ENCODE results near the gene CEP112. TPM values are rescaled to one million over a fixed set of nuclear protein-coding genes. Genes with fewer than 3 reads are reported as not detected.

The CEP112 gene
- total RNA-seq, 1 experiment from 2014 or later = 6.1 TPM

DNA sequence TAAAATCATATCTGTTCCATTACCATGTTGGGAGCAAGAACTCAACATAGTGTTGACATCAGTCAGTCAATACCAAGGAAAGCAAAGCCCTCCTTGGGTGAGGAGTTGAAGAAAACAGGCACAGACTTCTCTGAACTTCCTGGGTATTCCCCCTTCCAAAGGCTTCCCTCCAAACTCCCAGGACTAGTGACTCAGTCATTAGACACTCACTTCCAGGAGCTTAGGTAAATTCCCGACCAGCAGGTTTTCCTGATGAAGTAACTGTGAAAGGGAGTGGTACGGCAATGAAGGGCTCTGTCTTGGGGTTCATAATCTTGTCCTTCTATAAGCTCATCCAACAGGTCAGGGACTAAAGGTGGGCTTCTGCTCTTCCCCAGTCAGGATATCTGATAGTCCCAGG, 336.7 kb downstream of the CEP112 start:
- Mint-ChIP-seq H3K27me3 (ENCODE audit: low read depth) (no peaks in the 10 kb centered on the region), H3K4me3 (no peak overlapping the region), H3K27ac (no peak overlapping the region), H3K9me3 (no peaks in the 10 kb centered on the region), H3K4me1 (peaks cover 5% of the 10 kb centered on the region), H3K36me3 (no peaks in the 10 kb centered on the region)
- POLR2A ChIA-PET = no interaction called here
- ATAC-seq (0 out of 2 replicates have a peak, but pooled peaks have one; percentile 36), DNase-seq (ENCODE audit: low spot score) (no peak)
- CTCF ChIA-PET = no interaction called here
- TF ChIP-seq, protein P1, sequence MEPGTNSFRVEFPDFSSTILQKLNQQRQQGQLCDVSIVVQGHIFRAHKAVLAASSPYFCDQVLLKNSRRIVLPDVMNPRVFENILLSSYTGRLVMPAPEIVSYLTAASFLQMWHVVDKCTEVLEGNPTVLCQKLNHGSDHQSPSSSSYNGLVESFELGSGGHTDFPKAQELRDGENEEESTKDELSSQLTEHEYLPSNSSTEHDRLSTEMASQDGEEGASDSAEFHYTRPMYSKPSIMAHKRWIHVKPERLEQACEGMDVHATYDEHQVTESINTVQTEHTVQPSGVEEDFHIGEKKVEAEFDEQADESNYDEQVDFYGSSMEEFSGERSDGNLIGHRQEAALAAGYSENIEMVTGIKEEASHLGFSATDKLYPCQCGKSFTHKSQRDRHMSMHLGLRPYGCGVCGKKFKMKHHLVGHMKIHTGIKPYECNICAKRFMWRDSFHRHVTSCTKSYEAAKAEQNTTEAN (CRISPR knock-in tag; IDR thresholded peaks at IDR 0.05) = no peak
- TF ChIP-seq, protein P2, sequence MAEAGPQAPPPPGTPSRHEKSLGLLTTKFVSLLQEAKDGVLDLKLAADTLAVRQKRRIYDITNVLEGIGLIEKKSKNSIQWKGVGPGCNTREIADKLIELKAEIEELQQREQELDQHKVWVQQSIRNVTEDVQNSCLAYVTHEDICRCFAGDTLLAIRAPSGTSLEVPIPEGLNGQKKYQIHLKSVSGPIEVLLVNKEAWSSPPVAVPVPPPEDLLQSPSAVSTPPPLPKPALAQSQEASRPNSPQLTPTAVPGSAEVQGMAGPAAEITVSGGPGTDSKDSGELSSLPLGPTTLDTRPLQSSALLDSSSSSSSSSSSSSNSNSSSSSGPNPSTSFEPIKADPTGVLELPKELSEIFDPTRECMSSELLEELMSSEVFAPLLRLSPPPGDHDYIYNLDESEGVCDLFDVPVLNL (CRISPR knock-in tag; IDR thresholded peaks at IDR 0.05; ENCODE audit: borderline replicate concordance, low read depth) = no peak
- no peak for TF ChIP-seq ZNF423 (CRISPR knock-in tag; IDR thresholded peaks at IDR 0.05)
- no peak for TF ChIP-seq RELA (CRISPR knock-in tag; IDR thresholded peaks at IDR 0.05; ENCODE audit: borderline replicate concordance)
- TF ChIP-seq ZBTB21 (CRISPR knock-in tag; IDR thresholded peaks at IDR 0.05; ENCODE audit: borderline replicate concordance) = no peak
- TF ChIP-seq JUN (CRISPR knock-in tag; IDR thresholded peaks at IDR 0.05) = no peak
- TF ChIP-seq PRRX2 (CRISPR knock-in tag; IDR thresholded peaks at IDR 0.05) = no peak
- TF ChIP-seq ZNF232 (CRISPR knock-in tag; IDR thresholded peaks at IDR 0.05) = no peak
- TF ChIP-seq CREM (CRISPR knock-in tag; IDR thresholded peaks at IDR 0.05) = no peak
- no peak for TF ChIP-seq NFYB (CRISPR knock-in tag; conservative IDR thresholded peaks at IDR 0.05; ENCODE audit: low read depth)
- no peak for TF ChIP-seq USF1 (CRISPR knock-in tag; IDR thresholded peaks at IDR 0.05)

DNA sequence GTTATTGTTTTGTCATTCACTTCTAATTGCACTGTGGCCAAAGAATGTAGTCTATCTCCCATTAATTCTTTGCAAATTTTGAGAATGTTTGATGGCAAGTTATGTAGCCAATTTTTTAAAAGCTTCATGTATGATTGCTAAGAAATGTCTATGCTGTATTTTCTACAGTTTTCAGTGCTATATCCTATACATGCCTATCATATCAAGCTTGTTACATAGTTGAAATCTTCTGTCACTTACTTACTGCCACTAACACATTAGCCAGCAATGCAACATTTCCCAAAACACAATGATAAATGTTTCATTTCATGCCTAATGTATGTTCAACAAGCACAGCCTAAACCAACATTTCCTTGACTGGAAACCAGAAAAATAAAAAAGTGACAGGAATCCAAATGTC, 338.1 kb downstream of the CEP112 start:
- CTCF ChIA-PET = no interaction called here
- peaks cover 5% of the 10 kb centered on the region for H3K4me1 Mint-ChIP-seq
- POLR2A ChIA-PET = no interaction called here

DNA sequence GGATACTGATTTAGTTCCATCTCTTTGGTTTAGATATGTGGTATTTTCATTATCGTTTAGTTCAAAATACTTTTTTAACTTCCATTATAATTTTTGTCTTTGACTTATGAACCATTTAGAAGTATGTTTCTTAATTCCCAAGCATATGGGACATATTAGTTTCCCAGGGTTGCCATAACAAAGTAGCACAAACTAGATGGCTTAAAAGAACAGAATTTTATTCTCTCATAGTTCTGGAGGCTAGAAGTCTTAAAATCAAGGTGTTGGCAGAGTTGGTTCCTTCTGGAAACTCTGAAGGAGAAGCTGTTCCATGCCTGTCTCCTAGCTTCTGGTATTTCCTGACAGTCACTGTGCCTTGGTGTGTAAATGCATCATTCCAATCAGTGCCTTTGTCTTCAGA, 339.0 kb downstream of the CEP112 start:
- no peaks in the 10 kb centered on the region for H3K9me3 Mint-ChIP-seq
- POLR2A ChIA-PET = no interaction called here
- H3K4me3 Mint-ChIP-seq = no peak overlapping the region
- H3K27ac Mint-ChIP-seq = no peak overlapping the region
- no peaks in the 10 kb centered on the region; the same call in 1 of the 2 replicates for H3K27me3 Mint-ChIP-seq (ENCODE audit: low read depth)
- H3K36me3 Mint-ChIP-seq = no peaks in the 10 kb centered on the region
- H3K4me1 Mint-ChIP-seq = peaks cover 10% of the 10 kb centered on the region
- no peak for TF ChIP-seq TP53 (CRISPR knock-in tag; IDR thresholded peaks at IDR 0.05)
- no peak for TF ChIP-seq ZNF416 (CRISPR knock-in tag; IDR thresholded peaks at IDR 0.05)
- no peak for TF ChIP-seq SP1 (CRISPR knock-in tag; conservative IDR thresholded peaks at IDR 0.05)
- TF ChIP-seq, protein P3, sequence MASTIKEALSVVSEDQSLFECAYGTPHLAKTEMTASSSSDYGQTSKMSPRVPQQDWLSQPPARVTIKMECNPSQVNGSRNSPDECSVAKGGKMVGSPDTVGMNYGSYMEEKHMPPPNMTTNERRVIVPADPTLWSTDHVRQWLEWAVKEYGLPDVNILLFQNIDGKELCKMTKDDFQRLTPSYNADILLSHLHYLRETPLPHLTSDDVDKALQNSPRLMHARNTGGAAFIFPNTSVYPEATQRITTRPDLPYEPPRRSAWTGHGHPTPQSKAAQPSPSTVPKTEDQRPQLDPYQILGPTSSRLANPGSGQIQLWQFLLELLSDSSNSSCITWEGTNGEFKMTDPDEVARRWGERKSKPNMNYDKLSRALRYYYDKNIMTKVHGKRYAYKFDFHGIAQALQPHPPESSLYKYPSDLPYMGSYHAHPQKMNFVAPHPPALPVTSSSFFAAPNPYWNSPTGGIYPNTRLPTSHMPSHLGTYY (CRISPR knock-in tag; IDR thresholded peaks at IDR 0.05) = no peak
- no peak for TF ChIP-seq NR2C2 (CRISPR knock-in tag; IDR thresholded peaks at IDR 0.05)
- TF ChIP-seq, protein P4, sequence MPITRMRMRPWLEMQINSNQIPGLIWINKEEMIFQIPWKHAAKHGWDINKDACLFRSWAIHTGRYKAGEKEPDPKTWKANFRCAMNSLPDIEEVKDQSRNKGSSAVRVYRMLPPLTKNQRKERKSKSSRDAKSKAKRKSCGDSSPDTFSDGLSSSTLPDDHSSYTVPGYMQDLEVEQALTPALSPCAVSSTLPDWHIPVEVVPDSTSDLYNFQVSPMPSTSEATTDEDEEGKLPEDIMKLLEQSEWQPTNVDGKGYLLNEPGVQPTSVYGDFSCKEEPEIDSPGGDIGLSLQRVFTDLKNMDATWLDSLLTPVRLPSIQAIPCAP (CRISPR knock-in tag; IDR thresholded peaks at IDR 0.05) = no peak
- TF ChIP-seq, protein P2 (CRISPR knock-in tag; IDR thresholded peaks at IDR 0.05; ENCODE audit: borderline replicate concordance, low read depth) = no peak
- TF ChIP-seq PRRX2 (CRISPR knock-in tag; IDR thresholded peaks at IDR 0.05) = no peak
- no peak for DNase-seq (ENCODE audit: low spot score)
- no peak for ATAC-seq
- CTCF ChIA-PET = no interaction called here

More for the DNA sequence above, 338.1 kb downstream of the CEP112 start:
- Mint-ChIP-seq H3K9me3 (no peaks in the 10 kb centered on the region), H3K4me3 (no peak overlapping the region), H3K27ac (no peak overlapping the region), H3K36me3 (no peaks in the 10 kb centered on the region), H3K27me3 (ENCODE audit: low read depth) (no peaks in the 10 kb centered on the region; the same call in 1 of the 2 replicates)
- DNase-seq (ENCODE audit: low spot score) = no peak
- TF ChIP-seq KAT7 (CRISPR knock-in tag; IDR thresholded peaks at IDR 0.05; ENCODE audit: borderline replicate concordance) = no peak
- TF ChIP-seq USF1 (CRISPR knock-in tag; IDR thresholded peaks at IDR 0.05) = no peak
- no peak for TF ChIP-seq NFATC4 (CRISPR knock-in tag; IDR thresholded peaks at IDR 0.05)
- TF ChIP-seq GRHL2 (CRISPR knock-in tag; IDR thresholded peaks at IDR 0.05; ENCODE audit: insufficient replicate concordance, severe bottlenecking) = no peak
- TF ChIP-seq MLX (CRISPR knock-in tag; IDR thresholded peaks at IDR 0.05) = no peak
- ATAC-seq = no peak

All from WTC11 (cell line).